CD4-positive, alpha-beta T cell (primary cell): ENCODE measurements around the gene DPRX. TPM values are rescaled to one million over a fixed set of nuclear protein-coding genes. Genes with fewer than 3 reads are reported as not detected.

ENCODE experiments used
- ATAC-seq: fragments of 200-7000 bp; cut with Tn5 transposase; one replicate; pipeline ENCODE4 v1.10.0; 2022; ENCODE audit warnings: mild to moderate bottlenecking; ENCODE audit not compliant: poor library complexity
- CTCF ChIA-PET: fragments of 350-600 bp; sonication (Branson Sonifier 250); formaldehyde crosslinking; loops from one replicate; lab custom pipeline; 2021; ENCODE audit warnings: antibody characterized with exemption, inconsistent platforms; lab: Charles Lee
- POLR2A ChIA-PET: fragments of 350-600 bp; sonication (Branson Sonifier 250); formaldehyde crosslinking; loops from one replicate; lab custom pipeline; 2021; ENCODE audit warnings: antibody characterized with exemption, inconsistent platforms; lab: Charles Lee
- DNase-seq, 14 experiments: peaks; one replicate each; pipeline ENCODE4 v3.0.0-alpha.2; 2013 to 2020; ENCODE audit warnings: mixed read lengths in 2 of 14
- H3K27ac ChIP-seq, 2 donors: one replicate each; pipeline versions ENCODE4 v1.5.1 to v1.7.0; 2013; ENCODE audit warnings: low read length in 2 of 2, low read depth in 1 of 2, mild to moderate bottlenecking in 1 of 2
- H3K27me3 ChIP-seq, 2 experiments: 1 replicate in 1 of 2; 2 replicates in 1 of 2; pipeline versions ENCODE4 v1.6.1 to v1.7.0; 2013; ENCODE audit warnings: low read length in 2 of 2, control low read depth in 1 of 2, mild to moderate bottlenecking in 1 of 2, moderate library complexity in 1 of 2; ENCODE audit not compliant: insufficient read depth in 2 of 2, control insufficient read depth in 1 of 2
- H3K36me3 ChIP-seq: one replicate; pipeline ENCODE4 v1.6.1; 2013; ENCODE audit warnings: low read length, control low read depth; ENCODE audit not compliant: insufficient read depth
- H3K4me1 ChIP-seq: one replicate; pipeline ENCODE4 v1.6.1; 2013; ENCODE audit warnings: low read length, control low read depth; ENCODE audit not compliant: insufficient read depth
- H3K4me3 ChIP-seq: one replicate; pipeline ENCODE4 v1.5.1; 2013; ENCODE audit warnings: mild to moderate bottlenecking, low read length, moderate library complexity
- H3K9me3 ChIP-seq, 2 experiments: 1 replicate in 1 of 2; 2 replicates in 1 of 2; pipeline versions ENCODE4 v1.6.1 to v1.7.0; 2013; ENCODE audit warnings: low read length in 2 of 2, mild to moderate bottlenecking in 2 of 2, control low read depth in 1 of 2, moderate library complexity in 1 of 2; ENCODE audit not compliant: control insufficient read depth in 1 of 2, insufficient read depth in 1 of 2
- H3K27ac Mint-ChIP-seq: one replicate; pipeline ENCODE4 v1.8.0; 2020; ENCODE audit warnings: mixed read lengths
- H3K27me3 Mint-ChIP-seq: one replicate; pipeline ENCODE4 v1.8.0; 2021; ENCODE audit warnings: mixed read lengths
- H3K36me3 Mint-ChIP-seq: one replicate; pipeline ENCODE4 v1.8.0; 2021; ENCODE audit warnings: low read depth, mixed read lengths
- H3K4me1 Mint-ChIP-seq: one replicate; pipeline ENCODE4 v1.8.0; 2021; ENCODE audit warnings: low read depth, mixed read lengths
- H3K4me3 Mint-ChIP-seq: one replicate; pipeline ENCODE4 v1.8.0; 2020; ENCODE audit warnings: mild to moderate bottlenecking, mixed read lengths
- H3K9me3 Mint-ChIP-seq: one replicate; pipeline ENCODE4 v1.8.0; 2020; ENCODE audit warnings: mixed read lengths
- intact Hi-C, 2 experiments: fragments of 100-400 bp; cut with DNase I in 1 of 2; cut with micrococcal nuclease in 1 of 2; formaldehyde crosslinking; loops; one replicate each; pipeline versions ENCODE4 v1.15.1 to v1.9.0; 2023 to 2025; cut with DNase I, micrococcal nuclease
- total RNA-seq, 174 experiments: library from RNA in 2 of 174; stranded (reverse) in 2 of 174; gene quantifications; one replicate each; pipeline ENCODE4 v1.2.3 and lab custom pipeline; 2021 to 2026
- TF ChIP-seq, protein P1 (sequence below): fragments of 200-600 bp; IDR thresholded peaks from one replicate; pipeline ENCODE4 v1.8.0; 2022; ENCODE audit warnings: antibody characterized with exemption, mild to moderate bottlenecking

DPRX gene
- total RNA-seq, 2 experiments from 2014 or later: not detected

GRCh38 chr19:53647350-53647749 is 15.6 kb downstream of the DPRX start:
- ATAC-seq (no peak), DNase-seq (no peak)
- Mint-ChIP-seq H3K9me3 (peaks cover 5% of the 10 kb centered on the region), H3K27me3 (no peaks in the 10 kb centered on the region), H3K4me3 (no peak overlapping the region), H3K4me1 (no peaks in the 10 kb centered on the region), H3K36me3 (no peaks in the 10 kb centered on the region), H3K27ac (no peak overlapping the region)
- no peaks in the 10 kb centered on the region for H3K27me3 ChIP-seq
- no peak overlapping the region for H3K27ac ChIP-seq
- TF ChIP-seq, protein P1, sequence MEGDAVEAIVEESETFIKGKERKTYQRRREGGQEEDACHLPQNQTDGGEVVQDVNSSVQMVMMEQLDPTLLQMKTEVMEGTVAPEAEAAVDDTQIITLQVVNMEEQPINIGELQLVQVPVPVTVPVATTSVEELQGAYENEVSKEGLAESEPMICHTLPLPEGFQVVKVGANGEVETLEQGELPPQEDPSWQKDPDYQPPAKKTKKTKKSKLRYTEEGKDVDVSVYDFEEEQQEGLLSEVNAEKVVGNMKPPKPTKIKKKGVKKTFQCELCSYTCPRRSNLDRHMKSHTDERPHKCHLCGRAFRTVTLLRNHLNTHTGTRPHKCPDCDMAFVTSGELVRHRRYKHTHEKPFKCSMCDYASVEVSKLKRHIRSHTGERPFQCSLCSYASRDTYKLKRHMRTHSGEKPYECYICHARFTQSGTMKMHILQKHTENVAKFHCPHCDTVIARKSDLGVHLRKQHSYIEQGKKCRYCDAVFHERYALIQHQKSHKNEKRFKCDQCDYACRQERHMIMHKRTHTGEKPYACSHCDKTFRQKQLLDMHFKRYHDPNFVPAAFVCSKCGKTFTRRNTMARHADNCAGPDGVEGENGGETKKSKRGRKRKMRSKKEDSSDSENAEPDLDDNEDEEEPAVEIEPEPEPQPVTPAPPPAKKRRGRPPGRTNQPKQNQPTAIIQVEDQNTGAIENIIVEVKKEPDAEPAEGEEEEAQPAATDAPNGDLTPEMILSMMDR: no peak
- no peaks in the 10 kb centered on the region for H3K4me1 ChIP-seq
- no peak overlapping the region for H3K4me3 ChIP-seq
- POLR2A ChIA-PET: no interaction called here
- H3K36me3 ChIP-seq: no peaks in the 10 kb centered on the region
- intact Hi-C loops: no loop called here
- CTCF ChIA-PET: no interaction called here
- H3K9me3 ChIP-seq: peaks cover 17 to 72% of the 10 kb centered on the region in 2 experiments

DNA sequence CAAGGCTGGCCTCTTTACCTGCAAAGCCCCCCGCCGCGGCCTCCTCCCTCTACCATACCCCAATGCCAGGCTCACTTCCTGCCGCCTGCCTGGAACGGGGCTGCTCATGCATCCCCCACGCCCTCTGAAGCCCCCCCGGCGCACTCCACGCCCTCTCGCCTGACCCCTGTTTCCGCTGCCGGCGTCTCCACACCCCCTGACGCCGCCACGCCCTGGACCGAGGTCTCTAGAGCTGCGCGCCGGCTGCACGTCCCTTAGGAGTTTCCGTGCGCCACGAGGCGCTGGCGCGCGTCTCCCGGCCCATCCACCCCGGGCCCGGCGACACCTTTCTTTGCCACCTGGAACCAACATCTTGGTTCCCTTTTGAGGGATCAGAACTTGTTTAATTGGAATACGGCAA is 16.0 kb downstream of the DPRX start:
- H3K27me3 ChIP-seq: no peaks in the 10 kb centered on the region
- H3K4me1 ChIP-seq: no peaks in the 10 kb centered on the region
- POLR2A ChIA-PET: no interaction called here
- intact Hi-C loops: no loop called here
- no peak overlapping the region for H3K4me3 ChIP-seq
- TF ChIP-seq, protein P1: no peak
- ATAC-seq (no peak), DNase-seq (no peak)
- Mint-ChIP-seq H3K27ac (no peak overlapping the region), H3K27me3 (no peaks in the 10 kb centered on the region), H3K4me1 (no peaks in the 10 kb centered on the region), H3K9me3 (peaks cover 5% of the 10 kb centered on the region), H3K36me3 (peaks cover under 1% of the 10 kb centered on the region), H3K4me3 (no peak overlapping the region)
- no peak overlapping the region for H3K27ac ChIP-seq
- CTCF ChIA-PET: no interaction called here
- peaks cover 20 to 76% of the 10 kb centered on the region in 2 experiments for H3K9me3 ChIP-seq
- H3K36me3 ChIP-seq: no peaks in the 10 kb centered on the region

GRCh38 chr19:53649746-53650593 is 18.2 kb downstream of the DPRX start:
- no peaks in the 10 kb centered on the region for H3K4me1 Mint-ChIP-seq
- no peak overlapping the region for H3K27ac Mint-ChIP-seq
- peaks cover 3% of the 10 kb centered on the region for H3K36me3 Mint-ChIP-seq
- intact Hi-C loops: no loop called here
- H3K27me3 ChIP-seq: no peaks in the 10 kb centered on the region
- no peaks in the 10 kb centered on the region for H3K4me1 ChIP-seq
- H3K9me3 Mint-ChIP-seq: peaks cover under 1% of the 10 kb centered on the region
- peaks cover 28 to 73% of the 10 kb centered on the region in 2 experiments for H3K9me3 ChIP-seq
- ATAC-seq (no peak), DNase-seq (no peak)
- no peaks in the 10 kb centered on the region for H3K27me3 Mint-ChIP-seq
- CTCF ChIA-PET: no interaction called here
- no peak overlapping the region for H3K4me3 Mint-ChIP-seq
- POLR2A ChIA-PET: no interaction called here
- H3K4me3 ChIP-seq: no peak overlapping the region
- TF ChIP-seq, protein P1: no peak
- H3K36me3 ChIP-seq: no peaks in the 10 kb centered on the region
- no peak overlapping the region for H3K27ac ChIP-seq
